ENCODE results near the gene SPSB2. TPM values are rescaled to one million over a fixed set of nuclear protein-coding genes. Genes with fewer than 3 reads are reported as not detected.

Gene SPSB2
- total and polyA plus RNA-seq, 2 experiments from 2014 or later = 8.2 to 13.1 TPM

- peaks cover 13% of the 10 kb centered on the region for H3K36me3 ChIP-seq (ENCODE audit: insufficient read depth)
- Mint-ChIP-seq H3K4me1 (peaks cover 18% of the 10 kb centered on the region), H3K36me3 (ENCODE audit: low read depth) (peaks cover 69% of the 10 kb centered on the region), H3K27ac (no peak overlapping the region), H3K4me3 (peak overlapping the region; percentile 12; the same call in 1 of the 3 replicates), H3K27me3 (ENCODE audit: insufficient read depth, low read depth, poor library complexity) (peaks cover 22% of the 10 kb centered on the region), H3K9me3 (no peaks in the 10 kb centered on the region)
- no peaks in the 10 kb centered on the region for H3K9me2 ChIP-seq (ENCODE audit: insufficient read depth)
- peaks cover 5% of the 10 kb centered on the region; the same call in 1 of the 2 replicates for H3K4me1 ChIP-seq (ENCODE audit: insufficient read depth)
- H3K27ac ChIP-seq (ENCODE audit: low read depth) = no peak overlapping the region
- DNase-seq (ENCODE audit: low spot score) = no peak
- H3K4me2 ChIP-seq = no peak overlapping the region
- H3K79me2 ChIP-seq (replicated peaks; ENCODE audit: insufficient read depth) = no peaks in the 10 kb centered on the region
- TF ChIP-seq NANOG (IDR thresholded peaks at IDR 0.05; ENCODE audit: borderline replicate concordance) (no peak), CREB1 (CRISPR knock-in tag; IDR thresholded peaks at IDR 0.05; ENCODE audit: low read depth) (no peak), POLR2AphosphoS5 (IDR thresholded peaks at IDR 0.05; ENCODE audit: low read depth) (no peak), ZNF331 (CRISPR knock-in tag; IDR thresholded peaks at IDR 0.05; ENCODE audit: low read depth) (no peak), EZH2phosphoT487 (IDR thresholded peaks at IDR 0.05; ENCODE audit: unreplicated experiment) (no peak), STAT1 (IDR thresholded peaks at IDR 0.05; ENCODE audit: unreplicated experiment) (no peak), EZH2 (IDR thresholded peaks at IDR 0.05; ENCODE audit: low read depth, unreplicated experiment) (no peak), ZNF114 (CRISPR knock-in tag; IDR thresholded peaks at IDR 0.05) (no peak), JUNB (IDR thresholded peaks at IDR 0.05; ENCODE audit: unreplicated experiment) (no peak)
- TF ChIP-seq, protein P1, sequence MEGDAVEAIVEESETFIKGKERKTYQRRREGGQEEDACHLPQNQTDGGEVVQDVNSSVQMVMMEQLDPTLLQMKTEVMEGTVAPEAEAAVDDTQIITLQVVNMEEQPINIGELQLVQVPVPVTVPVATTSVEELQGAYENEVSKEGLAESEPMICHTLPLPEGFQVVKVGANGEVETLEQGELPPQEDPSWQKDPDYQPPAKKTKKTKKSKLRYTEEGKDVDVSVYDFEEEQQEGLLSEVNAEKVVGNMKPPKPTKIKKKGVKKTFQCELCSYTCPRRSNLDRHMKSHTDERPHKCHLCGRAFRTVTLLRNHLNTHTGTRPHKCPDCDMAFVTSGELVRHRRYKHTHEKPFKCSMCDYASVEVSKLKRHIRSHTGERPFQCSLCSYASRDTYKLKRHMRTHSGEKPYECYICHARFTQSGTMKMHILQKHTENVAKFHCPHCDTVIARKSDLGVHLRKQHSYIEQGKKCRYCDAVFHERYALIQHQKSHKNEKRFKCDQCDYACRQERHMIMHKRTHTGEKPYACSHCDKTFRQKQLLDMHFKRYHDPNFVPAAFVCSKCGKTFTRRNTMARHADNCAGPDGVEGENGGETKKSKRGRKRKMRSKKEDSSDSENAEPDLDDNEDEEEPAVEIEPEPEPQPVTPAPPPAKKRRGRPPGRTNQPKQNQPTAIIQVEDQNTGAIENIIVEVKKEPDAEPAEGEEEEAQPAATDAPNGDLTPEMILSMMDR (conservative IDR thresholded peaks at IDR 0.05; ENCODE audit: low read depth in 2 of 2) = no peak
- TF ChIP-seq, protein P2, sequence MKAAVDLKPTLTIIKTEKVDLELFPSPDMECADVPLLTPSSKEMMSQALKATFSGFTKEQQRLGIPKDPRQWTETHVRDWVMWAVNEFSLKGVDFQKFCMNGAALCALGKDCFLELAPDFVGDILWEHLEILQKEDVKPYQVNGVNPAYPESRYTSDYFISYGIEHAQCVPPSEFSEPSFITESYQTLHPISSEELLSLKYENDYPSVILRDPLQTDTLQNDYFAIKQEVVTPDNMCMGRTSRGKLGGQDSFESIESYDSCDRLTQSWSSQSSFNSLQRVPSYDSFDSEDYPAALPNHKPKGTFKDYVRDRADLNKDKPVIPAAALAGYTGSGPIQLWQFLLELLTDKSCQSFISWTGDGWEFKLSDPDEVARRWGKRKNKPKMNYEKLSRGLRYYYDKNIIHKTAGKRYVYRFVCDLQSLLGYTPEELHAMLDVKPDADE (IDR thresholded peaks at IDR 0.05) = no peak
- TF ChIP-seq, protein P3, sequence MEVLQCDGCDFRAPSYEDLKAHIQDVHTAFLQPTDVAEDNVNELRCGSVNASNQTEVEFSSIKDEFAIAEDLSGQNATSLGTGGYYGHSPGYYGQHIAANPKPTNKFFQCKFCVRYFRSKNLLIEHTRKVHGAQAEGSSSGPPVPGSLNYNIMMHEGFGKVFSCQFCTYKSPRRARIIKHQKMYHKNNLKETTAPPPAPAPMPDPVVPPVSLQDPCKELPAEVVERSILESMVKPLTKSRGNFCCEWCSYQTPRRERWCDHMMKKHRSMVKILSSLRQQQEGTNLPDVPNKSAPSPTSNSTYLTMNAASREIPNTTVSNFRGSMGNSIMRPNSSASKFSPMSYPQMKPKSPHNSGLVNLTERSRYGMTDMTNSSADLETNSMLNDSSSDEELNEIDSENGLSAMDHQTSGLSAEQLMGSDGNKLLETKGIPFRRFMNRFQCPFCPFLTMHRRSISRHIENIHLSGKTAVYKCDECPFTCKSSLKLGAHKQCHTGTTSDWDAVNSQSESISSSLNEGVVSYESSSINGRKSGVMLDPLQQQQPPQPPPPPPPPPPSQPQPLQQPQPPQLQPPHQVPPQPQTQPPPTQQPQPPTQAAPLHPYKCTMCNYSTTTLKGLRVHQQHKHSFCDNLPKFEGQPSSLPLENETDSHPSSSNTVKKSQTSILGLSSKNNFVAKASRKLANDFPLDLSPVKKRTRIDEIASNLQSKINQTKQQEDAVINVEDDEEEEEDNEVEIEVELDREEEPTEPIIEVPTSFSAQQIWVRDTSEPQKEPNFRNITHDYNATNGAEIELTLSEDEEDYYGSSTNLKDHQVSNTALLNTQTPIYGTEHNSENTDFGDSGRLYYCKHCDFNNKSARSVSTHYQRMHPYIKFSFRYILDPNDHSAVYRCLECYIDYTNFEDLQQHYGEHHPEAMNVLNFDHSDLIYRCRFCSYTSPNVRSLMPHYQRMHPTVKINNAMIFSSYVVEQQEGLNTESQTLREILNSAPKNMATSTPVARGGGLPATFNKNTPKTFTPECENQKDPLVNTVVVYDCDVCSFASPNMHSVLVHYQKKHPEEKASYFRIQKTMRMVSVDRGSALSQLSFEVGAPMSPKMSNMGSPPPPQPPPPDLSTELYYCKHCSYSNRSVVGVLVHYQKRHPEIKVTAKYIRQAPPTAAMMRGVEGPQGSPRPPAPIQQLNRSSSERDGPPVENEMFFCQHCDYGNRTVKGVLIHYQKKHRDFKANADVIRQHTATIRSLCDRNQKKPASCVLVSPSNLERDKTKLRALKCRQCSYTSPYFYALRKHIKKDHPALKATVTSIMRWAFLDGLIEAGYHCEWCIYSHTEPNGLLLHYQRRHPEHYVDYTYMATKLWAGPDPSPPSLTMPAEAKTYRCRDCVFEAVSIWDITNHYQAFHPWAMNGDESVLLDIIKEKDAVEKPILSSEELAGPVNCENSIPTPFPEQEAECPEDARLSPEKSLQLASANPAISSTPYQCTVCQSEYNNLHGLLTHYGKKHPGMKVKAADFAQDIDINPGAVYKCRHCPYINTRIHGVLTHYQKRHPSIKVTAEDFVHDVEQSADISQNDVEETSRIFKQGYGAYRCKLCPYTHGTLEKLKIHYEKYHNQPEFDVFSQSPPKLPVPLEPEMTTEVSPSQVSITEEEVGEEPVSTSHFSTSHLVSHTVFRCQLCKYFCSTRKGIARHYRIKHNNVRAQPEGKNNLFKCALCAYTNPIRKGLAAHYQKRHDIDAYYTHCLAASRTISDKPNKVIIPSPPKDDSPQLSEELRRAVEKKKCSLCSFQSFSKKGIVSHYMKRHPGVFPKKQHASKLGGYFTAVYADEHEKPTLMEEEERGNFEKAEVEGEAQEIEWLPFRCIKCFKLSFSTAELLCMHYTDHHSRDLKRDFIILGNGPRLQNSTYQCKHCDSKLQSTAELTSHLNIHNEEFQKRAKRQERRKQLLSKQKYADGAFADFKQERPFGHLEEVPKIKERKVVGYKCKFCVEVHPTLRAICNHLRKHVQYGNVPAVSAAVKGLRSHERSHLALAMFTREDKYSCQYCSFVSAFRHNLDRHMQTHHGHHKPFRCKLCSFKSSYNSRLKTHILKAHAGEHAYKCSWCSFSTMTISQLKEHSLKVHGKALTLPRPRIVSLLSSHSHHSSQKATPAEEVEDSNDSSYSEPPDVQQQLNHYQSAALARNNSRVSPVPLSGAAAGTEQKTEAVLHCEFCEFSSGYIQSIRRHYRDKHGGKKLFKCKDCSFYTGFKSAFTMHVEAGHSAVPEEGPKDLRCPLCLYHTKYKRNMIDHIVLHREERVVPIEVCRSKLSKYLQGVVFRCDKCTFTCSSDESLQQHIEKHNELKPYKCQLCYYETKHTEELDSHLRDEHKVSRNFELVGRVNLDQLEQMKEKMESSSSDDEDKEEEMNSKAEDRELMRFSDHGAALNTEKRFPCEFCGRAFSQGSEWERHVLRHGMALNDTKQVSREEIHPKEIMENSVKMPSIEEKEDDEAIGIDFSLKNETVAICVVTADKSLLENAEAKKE (CRISPR knock-in tag; IDR thresholded peaks at IDR 0.05) = no peak
- TF ChIP-seq, protein P4, sequence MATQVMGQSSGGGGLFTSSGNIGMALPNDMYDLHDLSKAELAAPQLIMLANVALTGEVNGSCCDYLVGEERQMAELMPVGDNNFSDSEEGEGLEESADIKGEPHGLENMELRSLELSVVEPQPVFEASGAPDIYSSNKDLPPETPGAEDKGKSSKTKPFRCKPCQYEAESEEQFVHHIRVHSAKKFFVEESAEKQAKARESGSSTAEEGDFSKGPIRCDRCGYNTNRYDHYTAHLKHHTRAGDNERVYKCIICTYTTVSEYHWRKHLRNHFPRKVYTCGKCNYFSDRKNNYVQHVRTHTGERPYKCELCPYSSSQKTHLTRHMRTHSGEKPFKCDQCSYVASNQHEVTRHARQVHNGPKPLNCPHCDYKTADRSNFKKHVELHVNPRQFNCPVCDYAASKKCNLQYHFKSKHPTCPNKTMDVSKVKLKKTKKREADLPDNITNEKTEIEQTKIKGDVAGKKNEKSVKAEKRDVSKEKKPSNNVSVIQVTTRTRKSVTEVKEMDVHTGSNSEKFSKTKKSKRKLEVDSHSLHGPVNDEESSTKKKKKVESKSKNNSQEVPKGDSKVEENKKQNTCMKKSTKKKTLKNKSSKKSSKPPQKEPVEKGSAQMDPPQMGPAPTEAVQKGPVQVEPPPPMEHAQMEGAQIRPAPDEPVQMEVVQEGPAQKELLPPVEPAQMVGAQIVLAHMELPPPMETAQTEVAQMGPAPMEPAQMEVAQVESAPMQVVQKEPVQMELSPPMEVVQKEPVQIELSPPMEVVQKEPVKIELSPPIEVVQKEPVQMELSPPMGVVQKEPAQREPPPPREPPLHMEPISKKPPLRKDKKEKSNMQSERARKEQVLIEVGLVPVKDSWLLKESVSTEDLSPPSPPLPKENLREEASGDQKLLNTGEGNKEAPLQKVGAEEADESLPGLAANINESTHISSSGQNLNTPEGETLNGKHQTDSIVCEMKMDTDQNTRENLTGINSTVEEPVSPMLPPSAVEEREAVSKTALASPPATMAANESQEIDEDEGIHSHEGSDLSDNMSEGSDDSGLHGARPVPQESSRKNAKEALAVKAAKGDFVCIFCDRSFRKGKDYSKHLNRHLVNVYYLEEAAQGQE (IDR thresholded peaks at IDR 0.05; ENCODE audit: unreplicated experiment) = no peak
- H3K4me3 ChIP-seq = no peak overlapping the region
- no peak overlapping the region for H2AFZ ChIP-seq
- no peaks in the 10 kb centered on the region; the same call in 1 of the 2 replicates for H4K20me1 ChIP-seq (replicated peaks; ENCODE audit: insufficient read depth)
- no peaks in the 10 kb centered on the region for H3K27me3 ChIP-seq (ENCODE audit: insufficient read depth)
- no peak for ATAC-seq
- H3F3A ChIP-seq (replicated peaks; ENCODE audit: low read depth) = peaks cover 2% of the 10 kb centered on the region; the same call in 1 of the 2 replicates
Observed at GRCh38 chr12:6840330-6840729, 32.8 kb downstream of the SPSB2 start.

Measured in GM23338 (cell line).